ENCODE data around the gene LMX1A.

Gene LMX1A

DNA sequence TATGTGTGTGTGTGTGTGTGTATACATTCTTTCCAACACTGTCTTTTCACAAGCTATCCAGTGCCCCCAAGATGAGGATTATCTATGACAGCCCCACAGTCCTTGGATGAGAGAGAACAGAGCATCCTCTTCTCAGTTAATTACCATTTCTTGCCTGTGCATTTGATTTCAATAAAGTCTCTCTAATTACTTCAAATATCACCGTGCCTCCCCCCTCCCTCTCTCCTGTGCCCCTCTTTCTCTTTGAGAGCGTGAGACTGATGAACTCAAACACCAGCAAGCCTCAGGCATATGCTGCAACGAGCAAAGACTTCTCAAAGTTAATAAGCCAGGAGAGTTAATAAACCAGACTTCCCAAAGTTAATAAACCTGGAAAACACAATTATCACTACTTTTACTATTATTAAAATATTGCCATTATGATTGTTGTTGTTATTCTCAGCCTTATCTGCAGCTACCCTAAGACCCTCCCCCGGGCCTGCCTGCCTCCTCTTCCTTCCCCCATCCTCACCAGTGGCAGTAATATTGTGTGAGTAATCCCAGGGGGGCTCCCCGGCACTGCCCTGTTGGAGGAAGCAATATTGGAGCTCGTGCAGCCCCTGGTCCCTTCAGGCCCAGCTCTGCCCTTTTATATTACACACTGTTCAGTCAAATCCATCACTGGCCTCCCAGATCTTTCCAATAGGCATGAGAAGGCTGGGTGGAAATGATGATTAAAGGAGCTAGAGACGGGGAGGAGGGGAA, 30.9 kb downstream of the LMX1A start:
- DNase-seq (ENCODE audit: low read depth): no peak

DNA sequence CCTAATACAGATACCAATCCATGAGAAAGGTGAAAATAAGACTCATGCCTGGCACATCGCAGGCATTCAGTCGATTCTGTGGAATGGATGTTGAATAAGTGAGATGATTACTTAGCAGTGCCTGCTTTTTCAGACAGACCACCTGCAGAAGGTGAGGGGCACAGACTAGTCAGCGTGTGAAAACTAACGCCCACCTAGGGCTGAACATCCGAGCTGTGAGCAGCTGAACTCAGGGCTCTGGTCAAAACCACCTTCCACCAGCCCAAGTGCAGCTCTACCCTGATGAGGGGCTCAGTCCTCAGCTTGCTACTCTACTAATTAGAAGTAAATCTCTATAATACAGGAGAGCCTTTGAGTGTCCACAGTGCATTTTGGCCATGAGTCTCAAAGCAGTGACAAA, 32.5 kb downstream of the LMX1A start:
- no peak for DNase-seq (ENCODE audit: low read depth)

DNA sequence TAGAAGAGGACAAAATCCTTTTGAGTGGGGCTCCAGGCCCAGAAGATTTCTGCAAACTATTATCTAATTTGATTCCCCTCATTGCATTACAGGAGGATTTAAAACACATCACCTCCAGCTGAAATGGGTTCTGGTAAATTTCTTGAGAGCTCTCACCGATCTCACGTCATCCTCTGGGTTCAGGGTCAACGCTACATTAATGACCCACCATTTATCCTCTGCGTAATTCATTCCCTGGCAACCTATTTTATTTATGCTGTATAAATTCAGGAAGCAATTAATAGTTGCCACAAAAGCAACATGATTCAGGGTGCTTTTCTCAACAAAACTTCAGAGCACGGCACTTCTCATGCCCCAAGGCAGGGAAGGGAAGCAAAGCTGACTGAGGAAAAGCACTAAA, 38.9 kb downstream of the LMX1A start:
- no peak for DNase-seq (ENCODE audit: low read depth)

DNA sequence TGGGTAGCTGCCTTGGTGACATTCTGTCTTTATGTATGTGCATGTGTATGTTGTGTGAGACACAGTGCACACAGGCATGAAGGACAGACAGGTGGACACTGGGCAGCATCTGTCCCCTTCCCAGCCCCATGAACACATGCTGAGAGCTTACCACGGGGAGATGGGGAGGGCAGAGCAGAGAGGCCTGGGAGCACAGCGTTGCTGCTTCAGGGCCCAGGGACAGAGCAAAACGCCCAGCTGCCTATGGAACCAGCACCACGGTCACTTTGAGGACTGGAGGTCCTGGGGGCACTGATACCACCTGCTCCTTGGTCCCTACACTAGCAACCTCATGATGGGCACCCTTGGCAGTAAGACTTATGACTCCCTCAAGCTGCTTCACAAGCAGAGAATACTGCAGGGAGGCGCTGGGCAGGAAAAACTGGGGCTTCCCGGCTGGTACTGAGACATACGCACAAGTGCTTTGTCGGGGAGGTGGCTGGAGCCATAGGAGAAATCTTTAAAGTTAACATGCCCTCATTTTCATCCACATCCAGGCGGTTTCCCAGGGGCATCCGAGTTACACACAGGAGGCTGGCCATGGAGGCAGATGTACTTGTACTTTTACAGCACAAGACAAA, 40.3 kb downstream of the LMX1A start:
- DNase-seq (ENCODE audit: low read depth): no peak

DNA sequence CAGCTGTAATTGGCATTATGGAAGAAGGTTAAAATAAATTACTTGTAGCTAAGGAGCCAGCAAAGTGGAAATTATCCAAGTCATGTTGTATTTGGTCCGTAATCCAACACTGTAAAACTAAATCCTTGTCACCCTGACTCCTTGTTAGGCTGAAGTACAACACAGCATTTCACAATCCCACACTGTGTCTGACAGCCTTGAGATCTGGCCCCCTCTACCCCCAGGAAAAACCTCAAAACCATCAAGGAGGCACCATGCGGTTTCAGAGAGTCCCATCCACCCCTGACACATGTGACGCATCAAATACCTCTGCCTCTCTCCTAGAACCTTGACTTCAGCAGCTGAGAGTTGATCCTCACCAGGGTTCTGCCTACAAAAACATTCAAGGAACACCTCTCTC, 41.0 kb downstream of the LMX1A start:
- no peak for DNase-seq (ENCODE audit: low read depth)

DNA sequence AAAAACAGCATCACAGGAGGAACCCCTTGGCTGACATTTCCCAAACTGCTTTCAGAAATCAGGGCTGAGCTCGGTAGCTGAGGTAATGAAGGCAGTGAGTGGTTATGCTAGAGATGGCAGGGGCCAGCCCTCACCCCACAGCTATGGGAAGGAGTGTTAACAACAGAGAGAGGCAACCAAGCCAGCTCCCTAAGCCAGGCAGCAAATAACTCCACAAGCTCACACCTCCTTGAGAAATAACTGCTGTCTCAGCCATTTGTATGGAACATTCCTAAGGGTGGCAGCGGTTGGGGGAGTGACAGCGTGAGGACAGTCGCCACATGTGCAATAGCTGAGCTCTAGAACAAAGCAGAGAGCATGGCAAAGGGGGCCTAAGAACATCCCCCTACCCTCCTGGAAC, 42.6 kb downstream of the LMX1A start:
- DNase-seq (ENCODE audit: low read depth): no peak

DNA sequence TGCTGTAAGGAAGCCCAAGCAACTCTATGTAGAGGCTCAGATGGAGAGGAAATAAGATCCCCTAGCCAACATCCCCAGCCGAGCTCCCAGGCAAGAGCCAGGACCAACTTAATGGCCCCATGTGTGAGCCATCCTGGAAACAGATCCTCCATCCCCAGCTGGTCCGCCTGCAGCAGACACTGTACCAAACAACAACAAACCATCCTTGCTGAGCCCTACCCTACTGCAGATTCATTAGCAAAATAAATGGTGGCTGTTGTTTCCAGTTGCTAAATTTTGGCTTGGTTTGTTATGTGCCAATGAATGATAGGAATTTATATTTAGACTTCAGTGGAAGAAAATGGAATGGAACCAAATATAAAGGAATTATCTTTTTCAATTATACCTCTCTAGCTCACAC, 43.9 kb downstream of the LMX1A start:
- no peak for DNase-seq (ENCODE audit: low read depth)

DNA sequence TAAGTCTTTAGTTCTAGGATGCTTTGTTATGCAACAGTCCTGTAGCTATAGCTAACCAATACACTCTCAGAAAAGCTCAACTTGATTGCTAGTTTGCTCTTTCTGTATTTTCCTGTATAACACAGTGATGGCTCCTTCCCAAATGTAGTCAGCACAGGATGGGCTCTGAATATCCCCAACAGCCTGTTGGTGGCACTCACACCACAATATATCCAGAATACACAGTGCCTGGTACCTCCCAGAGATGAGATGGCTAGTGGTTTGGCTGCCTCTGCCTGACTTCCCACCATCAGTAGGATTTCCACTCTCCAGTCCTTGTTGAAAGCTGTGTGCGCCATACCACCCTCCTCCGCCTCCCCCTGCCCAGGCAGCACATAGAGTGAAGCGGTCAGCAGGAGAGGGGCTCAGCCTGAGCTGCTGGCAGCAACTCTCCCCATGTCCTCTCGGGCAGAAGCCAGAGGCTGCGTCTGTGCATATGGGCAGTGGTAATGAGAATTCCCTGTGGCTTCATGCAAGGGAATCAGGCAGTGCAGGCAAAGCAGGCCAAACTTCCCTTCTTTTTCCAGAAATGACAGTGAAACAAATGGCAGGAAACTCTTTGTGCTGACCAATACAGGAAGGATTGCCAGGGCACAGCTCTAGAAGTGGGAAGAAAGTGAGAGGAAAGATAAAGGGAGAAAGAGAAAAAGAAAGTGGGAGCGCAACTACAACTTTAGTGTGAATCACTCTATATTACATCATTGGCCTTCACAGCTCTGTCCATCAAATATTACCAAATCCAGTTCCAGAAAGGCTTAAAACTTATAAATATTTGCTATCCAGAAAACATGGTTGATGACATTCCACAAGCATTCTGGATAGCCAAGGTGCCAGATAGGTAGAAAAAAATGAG, 49.7 kb downstream of the LMX1A start:
- no peak for DNase-seq (ENCODE audit: low read depth)

DNA sequence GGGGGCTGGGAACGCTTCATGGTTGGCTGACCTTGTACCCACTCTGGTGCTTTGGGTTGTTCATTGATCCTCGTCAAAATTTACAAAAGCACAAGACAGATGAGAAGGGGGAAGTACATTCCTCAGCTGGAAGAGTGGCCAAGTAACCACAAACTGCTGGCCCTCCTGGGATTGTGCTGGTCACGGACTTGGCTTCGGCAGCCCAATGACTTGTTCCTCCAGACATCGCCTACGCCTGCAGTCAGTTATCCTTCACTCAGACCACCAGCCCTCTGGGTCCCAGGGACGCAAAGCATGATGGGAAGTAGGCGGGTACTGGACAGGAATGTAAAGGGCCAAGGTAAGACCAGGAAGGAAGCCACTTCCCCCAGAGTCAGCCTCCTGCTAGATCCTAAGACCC, 53.1 kb downstream of the LMX1A start:
- no peak for DNase-seq (ENCODE audit: low read depth)

DNA sequence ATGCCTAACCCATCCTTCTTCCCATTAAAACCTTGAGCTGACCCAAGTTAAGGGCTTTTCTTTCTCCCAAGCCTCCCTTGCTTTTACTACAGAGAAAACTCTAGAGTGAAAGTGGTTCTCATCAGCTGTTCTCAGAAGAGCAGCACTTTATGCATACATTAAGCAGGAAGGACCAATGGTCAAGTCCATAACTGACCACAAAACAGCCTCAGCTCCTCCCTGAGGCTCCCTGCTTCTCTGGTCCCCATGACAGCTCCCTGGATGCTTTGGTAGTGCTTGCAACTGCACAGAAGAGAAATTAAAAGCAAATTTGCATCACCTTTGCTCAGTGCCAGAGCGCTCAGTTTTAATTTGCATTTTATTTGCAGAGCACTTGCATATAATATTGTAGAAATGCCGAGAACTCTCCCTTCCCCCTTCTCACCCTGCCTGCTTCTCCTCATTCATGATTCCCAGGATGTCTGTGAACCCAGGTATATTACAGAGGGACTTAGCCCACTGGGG, 56.1 kb downstream of the LMX1A start:
- DNase-seq (ENCODE audit: low read depth): no peak

DNA sequence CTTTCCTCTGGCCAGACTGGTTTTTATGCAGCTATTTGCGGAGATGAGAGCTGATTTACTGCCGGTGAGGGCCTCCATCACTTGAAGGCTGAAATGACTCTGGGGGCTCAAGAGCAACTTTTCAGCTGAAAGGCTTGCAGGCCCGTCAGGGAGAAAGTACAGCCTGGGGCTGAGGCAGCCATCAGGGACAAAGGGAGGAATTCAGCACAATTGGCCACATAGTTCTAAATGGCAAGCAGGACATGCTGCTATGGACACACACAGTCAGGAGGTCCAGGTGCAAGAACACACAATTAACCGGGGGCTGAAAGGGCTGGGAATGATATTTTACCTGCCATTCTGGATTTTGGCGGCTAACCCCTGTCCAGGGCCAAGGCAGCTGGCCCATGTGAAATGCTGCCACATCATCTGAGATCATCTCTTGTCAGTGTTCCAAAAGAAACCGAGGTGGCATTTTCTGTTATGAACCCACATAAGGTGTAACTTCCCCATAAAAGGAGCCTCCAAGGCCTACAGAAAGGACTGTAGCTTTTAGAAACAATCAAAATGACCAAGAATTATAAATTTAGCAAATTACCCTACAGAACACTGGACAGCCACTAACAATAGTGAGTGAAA, 58.2 kb downstream of the LMX1A start:
- DNase-seq (ENCODE audit: low read depth): no peak

DNA sequence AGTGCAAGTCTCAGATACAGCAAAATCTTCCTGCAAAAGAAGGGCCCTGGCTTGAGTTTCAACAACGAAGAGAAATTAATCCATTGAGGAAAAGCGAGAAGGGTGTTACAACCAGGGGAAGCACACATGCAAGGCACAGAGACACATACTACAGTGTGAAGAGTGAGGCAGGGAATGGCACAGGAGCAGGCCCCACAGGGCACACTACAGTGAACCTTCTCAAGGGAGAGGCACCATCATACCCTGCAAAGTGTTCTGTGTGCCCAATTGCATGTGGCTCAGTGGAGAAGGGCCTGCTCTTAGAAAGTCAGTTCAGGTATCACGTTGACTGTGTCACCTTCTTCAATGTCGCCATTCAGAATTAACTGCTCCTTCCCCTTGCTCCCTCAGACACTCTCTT, 60.3 kb downstream of the LMX1A start:
- DNase-seq (ENCODE audit: low read depth): no peak

DNA sequence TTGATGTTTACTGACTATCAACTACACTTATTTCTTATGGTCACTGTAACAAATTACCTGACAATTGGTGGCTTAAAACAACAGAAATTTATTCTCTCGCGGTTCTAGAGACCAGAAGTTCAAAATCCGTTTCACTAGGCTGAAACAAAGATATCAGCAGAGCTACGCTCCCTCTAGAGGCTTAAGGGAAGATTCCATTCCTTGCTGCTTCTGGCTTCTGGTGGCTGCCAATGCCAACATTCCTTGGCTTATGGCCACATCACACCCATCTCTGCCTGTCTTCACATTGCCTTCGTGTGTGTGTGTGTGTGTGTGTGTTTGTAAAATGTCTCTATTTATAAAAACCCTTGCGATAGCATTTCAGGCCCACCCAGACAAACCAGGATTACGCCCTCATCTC, 66.4 kb downstream of the LMX1A start:
- no peak for DNase-seq (ENCODE audit: low read depth)

DNA sequence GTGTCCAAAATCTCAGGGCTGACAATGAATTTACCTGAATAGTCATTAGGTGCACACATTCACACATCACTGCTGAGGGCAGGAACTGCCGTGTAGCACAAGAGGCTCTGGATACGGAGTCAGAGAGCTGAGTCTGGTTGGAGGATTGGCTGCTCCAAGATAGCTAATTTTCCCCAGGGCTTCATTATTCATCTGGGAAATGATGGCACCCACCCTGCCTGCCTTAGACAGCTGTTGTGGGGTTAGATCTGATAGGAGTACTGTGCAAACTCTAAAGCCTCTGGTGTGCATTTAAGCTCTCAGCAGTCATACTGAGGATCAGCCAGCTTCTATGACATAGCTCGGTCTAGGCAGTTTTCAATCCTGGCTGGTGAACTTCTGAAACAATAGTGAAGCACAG, 67.0 kb downstream of the LMX1A start:
- DNase-seq (ENCODE audit: low read depth): no peak

DNA sequence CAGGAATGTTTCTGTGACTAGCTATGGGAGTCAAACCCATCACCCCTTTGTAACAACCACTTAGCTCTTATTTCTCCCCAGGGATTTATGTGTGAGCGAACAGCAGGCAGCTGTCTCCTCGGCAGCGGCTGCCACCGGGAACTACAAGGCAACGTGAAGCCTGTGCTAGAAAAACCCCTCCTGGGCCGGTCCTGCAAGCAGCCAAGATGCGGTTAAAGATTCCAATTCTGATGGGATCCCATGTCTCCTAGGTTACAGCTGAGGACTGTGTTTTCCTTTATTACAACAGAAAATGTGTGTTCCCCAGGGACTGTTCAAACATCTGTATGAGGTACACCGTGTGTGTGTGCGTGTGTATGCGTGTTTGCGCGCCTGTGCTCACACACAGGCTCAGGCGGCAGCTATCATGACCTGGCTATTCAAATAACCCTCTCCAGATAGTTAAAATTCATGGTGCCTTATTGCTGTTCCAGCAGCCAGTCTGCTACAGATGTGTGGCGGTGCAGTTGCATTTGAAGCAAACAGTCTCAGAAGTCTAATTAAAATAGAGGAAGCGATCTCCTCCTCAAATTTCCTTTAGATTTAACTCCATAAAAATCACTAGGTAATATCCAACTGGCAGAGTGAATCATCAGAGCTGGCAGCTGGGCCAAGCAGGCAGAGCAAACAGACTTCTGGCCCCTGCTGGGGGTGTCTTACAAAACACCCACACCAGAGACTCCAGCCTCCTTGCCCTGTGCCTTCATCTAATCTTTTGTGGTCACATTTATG, 68.0 kb downstream of the LMX1A start:
- DNase-seq (ENCODE audit: low read depth): no peak

DNA sequence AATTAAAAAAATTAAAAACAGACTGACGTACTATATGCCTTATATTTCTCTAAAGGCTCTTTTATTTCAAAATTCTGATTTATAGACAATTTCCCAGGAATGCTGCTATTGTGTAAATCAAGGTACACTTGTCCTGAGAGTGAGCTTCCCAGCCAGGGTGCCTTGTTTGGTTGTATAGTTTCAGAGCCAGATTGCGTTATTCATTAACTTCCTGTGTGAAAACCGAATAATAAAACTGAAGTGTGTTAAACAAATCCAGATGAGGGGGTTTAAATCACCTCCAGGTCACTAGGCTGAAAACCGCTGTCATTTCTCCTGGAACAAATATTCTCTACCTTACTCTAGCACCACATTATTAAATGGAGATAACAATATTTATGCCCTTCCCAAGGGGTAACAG, 68.7 kb downstream of the LMX1A start:
- DNase-seq (ENCODE audit: low read depth): no peak

DNA sequence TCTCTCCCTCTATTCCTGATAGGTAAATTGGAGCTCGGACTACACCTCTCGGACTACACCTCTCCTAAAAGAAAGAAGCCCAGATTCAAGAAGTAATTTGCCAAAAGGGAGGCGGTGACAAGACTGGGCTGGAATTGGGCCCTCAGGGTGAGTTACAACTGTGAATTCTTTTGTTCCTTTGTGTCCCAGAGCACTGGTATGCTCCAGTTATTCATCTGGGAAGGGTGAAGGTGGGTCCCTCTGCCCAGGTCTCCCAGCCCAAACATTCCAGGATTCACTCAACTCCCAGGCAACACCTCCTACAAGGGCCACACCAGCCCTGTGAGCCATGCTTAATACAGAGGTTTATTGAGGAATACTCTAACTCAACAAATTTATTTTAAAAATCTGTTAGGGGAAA, 69.2 kb downstream of the LMX1A start:
- DNase-seq (ENCODE audit: low read depth): no peak

DNA sequence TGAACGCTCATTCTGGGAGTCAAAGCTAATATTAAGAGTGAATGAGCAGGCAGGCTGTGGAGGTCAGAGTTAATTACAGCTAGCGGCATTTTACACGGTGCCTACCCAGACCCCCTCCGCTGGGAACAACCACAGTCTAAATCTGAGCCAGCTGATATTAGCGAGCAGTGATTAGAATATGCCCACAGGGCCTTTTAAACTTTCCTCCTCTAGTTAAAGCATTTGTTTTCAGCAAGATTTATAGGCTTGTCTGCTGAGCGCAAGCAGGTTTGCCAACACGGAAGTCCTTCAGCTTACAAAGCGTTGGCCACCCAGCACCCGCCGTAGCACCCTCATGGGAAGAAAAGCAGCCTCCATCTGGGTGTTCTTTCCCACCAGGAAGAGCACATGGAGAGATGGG, 72.1 kb downstream of the LMX1A start:
- DNase-seq (ENCODE audit: low read depth): no peak

DNA sequence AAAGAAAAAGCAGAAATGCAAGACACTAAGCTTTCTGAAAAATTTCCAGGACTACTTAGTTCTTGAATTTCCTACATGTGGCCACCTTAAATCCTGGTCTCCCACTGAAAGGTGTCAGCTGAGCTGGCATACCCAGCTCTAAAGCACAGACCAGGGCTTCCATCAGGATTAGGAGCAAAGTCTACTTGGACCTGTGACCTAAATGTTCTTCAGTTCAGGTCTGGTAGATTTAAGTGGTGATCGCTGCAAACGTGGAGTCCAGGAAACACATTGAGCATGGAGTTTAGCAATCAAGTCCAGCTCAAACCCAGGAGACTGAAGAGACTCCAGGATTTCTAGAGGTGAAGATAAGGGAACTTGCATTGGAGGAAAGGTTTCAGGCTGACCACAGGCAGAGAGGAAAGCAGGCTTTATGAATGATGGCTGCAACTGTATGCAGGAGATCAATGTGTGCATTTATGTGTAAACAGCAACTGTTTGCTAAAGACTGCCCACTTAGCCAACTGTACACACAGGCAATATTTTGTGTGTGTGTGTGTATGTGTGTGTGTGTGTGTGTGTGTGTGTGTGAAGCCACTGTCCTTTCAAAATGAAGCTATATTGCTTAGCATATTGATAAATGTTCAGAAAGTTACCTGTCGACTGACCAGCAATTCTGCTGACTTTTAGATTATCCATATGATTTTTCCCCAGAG, 75.2 kb downstream of the LMX1A start:
- no peak for DNase-seq (ENCODE audit: low read depth)

DNA sequence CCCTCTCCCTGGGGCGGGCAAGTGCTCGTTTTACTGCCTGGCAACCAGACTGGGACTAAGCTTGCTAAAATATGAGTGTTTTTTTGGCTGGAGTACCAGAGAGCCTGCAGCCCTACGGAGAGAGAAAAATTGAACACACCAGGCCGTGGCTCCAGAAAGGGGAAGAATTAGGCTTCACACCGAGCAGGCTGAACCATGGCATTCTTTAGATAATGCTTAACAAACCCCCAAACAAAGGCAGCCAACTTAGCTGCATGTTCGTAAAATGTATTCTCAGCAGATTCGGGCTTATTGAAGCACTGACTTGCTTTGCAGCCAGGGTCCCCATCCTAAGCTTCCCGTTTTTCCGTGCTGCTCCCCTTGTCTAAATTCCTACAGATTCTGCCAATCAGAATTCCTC, 76.6 kb downstream of the LMX1A start:
- no peak for DNase-seq (ENCODE audit: low read depth)

DNA sequence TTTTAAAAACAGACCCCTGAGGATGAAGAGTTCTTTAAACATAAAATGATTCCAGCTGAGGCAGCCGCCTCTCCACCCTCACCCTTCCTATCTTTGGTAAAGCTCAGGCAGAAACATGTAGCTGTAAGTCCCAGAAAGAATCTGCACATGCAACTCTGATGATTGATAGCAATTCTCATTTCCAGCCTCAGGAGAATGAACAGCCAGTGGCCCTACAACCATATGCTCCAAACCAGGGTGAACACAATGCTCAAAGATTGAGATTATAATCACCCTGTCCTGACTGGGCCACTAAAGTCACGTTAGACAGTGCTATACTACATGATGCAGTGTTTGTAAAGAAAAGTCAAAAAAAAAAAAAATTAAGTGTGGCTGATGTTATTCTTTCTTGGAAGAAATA, 80.2 kb downstream of the LMX1A start:
- DNase-seq (ENCODE audit: low read depth): no peak
